Measurements from ENCODE around the gene NHP2. TPM values are rescaled to one million over a fixed set of nuclear protein-coding genes. Genes with fewer than 3 reads are reported as not detected.
A peak's percentile ranks its signal among the peaks of the same experiment; 100 is the strongest.
"Not testable (repeated sequence)": the region's sequence is repeated elsewhere in the genome, so short reads cannot be mapped to it uniquely, and the experiment has no call there.

Gene NHP2
- 10 to 100 TPM; 78.3 to 89.5 TPM for total RNA-seq
- long read RNA-seq, transcript NHP2-201 (4 exons, 865 nt) = major isoform, 12 of 15 reads
- long read RNA-seq, partial matches to known transcripts = 0 of 15 reads
- long read RNA-seq, other reads (novel, unspliced or antisense) = 2 of 15 reads

DNA sequence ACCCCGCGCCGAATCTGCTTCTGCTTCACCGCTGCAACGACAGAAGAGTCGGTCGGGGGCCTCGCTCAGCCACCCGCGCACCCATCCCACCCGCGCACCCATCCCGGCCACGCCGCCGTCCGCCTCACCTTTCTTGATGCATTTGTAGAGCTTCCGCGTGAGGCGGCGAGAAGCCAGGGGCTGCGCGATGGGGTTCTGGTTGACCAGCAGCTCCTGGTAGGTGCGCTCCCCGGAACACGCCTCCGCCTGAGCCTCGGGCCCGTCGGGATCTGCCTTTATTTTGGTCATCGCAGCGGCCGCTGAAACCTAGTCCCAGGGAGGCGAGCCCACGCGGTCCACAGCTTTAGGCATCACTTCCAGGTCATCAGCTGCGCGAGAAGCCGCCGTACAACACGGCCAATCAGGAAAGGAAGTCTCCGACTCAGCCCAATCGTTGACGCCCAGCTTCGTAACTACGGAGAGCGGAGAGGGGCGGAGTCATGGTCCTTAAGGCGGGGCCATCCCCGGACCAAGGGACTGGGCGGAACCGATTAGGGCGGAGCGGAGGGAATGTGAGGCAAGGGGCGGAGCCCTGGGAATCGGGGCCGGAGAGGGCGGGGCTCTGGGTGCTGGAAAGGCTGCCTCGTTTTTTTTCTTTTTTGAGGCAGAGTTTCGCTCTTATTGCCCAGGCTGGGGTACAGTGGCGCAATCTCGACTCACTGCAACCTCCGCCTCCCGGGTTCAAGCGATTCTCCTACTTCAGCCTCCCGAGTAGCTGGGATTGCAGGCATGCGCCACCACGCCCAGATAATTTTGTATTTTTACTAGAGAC, at the start of gene NHP2:
Gene NHP2 (minus strand): TSS at position 356 of the 811 bp plus-strand sequence. CDS start 68 bp downstream, at position 288.
- peak; percentile 98 for DNase-seq
- intact Hi-C loops (cut with DNase I) = no loop called here
- peak; percentile 99 to 100 for ATAC-seq

DNA sequence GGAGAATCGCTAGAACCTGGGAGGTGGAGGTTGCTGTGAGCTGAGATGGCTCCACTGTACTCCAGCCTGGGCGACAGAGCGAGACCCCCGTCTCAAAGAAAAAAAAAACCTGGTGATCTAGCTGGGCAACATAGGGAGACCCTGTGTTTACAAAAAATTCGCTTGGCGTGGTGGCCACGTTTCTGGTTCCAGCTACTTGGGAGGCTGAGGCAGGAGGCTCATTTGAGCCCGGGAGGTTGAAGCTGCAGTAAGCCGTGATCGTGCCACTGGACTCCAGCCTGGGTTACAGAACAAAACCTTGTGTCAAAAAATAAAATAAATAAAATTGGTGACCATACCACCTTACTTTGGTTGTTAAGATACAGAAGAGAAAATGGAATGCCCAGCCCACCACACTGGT, 48.9 kb upstream of the NHP2 start:
- intact Hi-C loops (cut with DNase I) = no loop called here
- ATAC-seq = no peak
- DNase-seq = no peak

DNA sequence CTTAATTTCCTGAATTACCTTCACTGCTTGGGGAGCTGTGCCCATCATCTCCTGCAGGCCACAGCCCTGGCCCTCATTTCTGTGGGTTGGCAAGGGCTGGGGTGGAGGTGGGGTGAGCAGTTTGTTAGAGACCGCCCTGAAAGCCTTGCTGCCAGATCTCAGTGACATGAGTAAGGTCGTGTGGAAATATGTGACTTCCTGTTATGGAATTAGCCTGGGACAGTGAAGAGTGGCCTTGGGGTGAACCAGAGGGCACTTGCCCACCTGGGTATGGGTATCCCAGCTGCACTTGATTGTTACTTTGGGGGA, 48.2 kb upstream of the NHP2 start:
- no peak for ATAC-seq
- intact Hi-C loops (cut with DNase I) = no loop called here
- DNase-seq = no peak

DNA sequence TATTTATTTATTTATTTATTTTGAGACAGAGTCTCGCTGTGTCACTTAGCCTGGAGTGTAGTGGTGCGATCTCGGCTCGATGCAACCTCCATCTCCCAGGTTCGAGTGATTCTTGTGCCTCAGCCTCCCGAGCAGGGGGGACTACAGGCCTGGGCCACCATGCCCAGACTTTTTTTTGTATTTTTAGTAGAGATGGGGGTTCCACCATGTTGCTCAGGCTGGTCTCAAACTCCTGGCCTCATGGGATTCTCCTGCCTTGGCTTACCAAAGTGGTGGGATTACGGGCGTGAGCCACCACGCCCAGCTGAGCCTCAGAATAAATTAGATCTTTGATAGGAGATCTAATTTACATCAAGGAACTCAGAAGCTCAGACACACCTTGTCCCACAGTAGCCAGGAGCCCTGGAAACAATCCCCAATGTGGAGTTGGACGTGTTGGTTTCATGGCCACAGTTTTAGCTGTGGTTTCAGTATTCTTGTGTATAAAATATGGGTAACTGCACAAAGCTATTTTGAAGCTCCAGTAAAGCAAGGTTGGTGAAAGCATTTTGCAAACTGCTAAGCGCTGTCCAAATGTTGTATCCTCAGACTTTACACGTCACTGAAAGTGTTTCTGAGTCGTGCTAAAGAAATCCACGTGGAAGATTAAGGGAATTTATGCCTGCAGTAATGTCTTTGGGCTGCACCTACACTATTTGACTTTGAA, 47.7 kb upstream of the NHP2 start:
- intact Hi-C loops (cut with DNase I) = no loop called here

DNA sequence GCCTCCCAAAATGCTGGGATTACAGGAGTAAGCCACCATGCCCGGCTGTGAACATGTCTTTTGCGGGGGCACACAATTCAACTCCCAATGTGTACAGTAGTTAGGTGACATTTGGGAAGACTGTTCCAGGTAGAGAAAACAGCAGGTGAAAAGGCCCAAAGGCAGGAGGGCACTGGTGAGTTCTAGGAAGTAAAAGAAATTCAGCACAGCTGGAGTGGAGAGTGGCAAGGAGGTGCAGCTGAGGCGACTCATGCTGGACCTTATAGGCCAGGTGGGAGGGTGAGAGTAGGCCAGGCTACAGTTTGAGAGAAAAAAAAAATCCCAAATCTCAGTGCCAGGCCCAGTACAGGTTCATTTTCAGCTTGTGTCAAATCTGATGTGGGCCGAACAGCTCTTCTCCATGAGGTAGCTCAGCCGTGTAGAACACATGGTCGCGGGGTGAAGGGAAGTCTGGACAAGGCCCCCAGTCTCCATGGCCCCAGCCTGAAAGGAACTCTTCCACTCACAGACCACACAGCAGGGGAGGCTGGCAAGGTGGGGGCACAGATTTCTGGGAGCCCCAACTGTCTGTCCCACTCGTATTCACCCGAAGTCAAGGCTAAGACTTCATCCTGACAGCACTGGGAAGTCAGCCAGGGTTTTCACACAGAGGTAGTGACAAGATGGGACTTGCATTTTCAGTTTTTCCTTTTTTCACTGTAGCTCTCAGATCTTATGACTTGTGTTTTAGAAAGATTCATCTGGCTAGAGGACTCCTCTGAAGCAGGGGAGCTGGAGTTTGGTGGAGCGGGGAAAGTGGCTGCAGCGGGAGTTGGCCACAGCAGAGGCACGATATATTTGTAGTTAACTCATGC, 46.1 kb upstream of the NHP2 start:
- ATAC-seq = no peak
- DNase-seq = no peak
- intact Hi-C loops (cut with DNase I) = no loop called here

More for the DNA sequence above, 47.7 kb upstream of the NHP2 start:
- ATAC-seq (no peak), DNase-seq (no peak)

GRCh38 chr5:178198706-178199105, 45.0 kb upstream of the NHP2 start:
- intact Hi-C loops (cut with DNase I) = no loop called here
- DNase-seq (no peak), ATAC-seq (no peak)

GRCh38 chr5:178198151-178198550, 44.5 kb upstream of the NHP2 start:
- DNase-seq; intact Hi-C loops (cut with DNase I); ATAC-seq: not testable (repeated sequence)

DNA sequence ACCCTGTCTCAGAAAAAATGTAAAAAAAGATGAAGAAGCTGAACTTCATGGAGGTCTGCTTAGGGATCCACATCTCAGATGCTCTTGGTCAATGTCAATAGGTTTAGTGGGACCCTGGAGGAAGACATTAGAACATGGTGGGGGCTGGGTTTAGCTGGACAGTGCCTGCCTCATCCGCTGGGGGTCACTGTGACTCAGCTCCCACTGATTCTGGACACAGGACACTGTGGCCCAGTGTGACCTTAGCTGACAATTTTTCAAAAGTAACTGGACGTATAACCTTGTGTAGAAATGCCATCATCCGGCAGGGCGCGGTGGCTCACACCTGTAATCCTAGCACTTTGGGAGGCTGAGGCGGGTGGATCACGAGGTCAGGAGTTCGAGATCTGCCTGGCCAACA, 43.3 kb upstream of the NHP2 start:
- DNase-seq (no peak), ATAC-seq (no peak)
- intact Hi-C loops (cut with DNase I) = no loop called here

DNA sequence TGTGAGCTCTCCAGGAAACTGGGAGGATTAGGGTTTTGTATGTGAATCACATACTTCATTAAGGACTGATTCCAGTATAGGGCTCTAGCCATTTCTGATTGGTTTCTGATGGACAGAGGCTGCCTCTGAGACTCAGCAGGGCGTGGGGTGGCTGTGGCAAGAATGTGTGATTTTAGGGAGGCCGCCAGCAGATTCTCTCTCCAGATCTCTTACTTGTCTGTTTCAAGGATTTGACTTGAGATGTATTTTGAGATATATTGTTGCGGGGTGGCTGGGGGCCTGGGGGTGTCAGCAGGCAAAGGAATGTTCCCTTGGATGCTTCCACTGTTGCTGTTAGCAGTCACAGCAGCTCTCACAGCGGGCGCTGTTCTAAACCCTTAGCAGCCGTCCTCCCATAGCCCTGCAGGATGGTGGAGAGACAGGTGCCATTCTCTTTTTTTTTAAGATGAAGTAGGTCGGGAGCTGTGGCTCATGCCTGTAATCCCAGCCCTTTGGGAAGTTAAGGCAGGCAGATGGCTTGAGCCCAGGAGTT, 42.7 kb upstream of the NHP2 start:
- DNase-seq (no peak), ATAC-seq (no peak)
- intact Hi-C loops (cut with DNase I) = no loop called here

- ATAC-seq (no peak), DNase-seq (no peak)
Measured at GRCh38 chr5:178194026-178194425, 40.3 kb upstream of the NHP2 start.

GRCh38 chr5:178193251-178193809, 39.6 kb upstream of the NHP2 start:
- intact Hi-C loops (cut with DNase I) = no loop called here
- DNase-seq (no peak), ATAC-seq (no peak)

More at GRCh38 chr5:178194026-178194425, 40.3 kb upstream of the NHP2 start:
- intact Hi-C loops (cut with DNase I) = no loop called here

GRCh38 chr5:178192787-178193186, 39.1 kb upstream of the NHP2 start:
- intact Hi-C loops (cut with DNase I) = no loop called here
- DNase-seq (no peak), ATAC-seq (no peak)

GRCh38 chr5:178192244-178192643, 38.6 kb upstream of the NHP2 start:
- intact Hi-C loops (cut with DNase I) = no loop called here
- no peak for ATAC-seq
- DNase-seq = no peak

DNA sequence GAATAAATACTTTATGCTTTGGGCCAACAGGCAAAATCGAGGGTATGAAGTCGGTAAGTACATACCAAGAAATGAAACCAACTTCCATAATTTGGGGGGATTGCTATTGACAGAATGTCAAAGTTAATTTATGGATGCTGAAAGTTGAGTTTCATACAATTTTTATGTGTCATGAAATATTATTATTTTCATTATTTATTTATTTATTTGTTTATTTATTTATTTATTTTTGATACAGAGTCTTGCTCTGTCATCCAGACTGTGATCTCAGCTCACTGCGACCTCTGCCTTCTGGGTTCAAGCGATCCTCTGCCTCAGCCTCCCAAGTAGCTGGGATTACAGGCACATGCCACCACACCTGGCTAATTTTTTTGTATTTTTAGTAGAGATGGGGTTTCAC, 38.0 kb upstream of the NHP2 start:
- ATAC-seq = no peak

GRCh38 chr5:178189433-178189832, 35.7 kb upstream of the NHP2 start:
- no peak for ATAC-seq
- no peak for DNase-seq
- intact Hi-C loops (cut with DNase I) = no loop called here

More for the DNA sequence above, 38.0 kb upstream of the NHP2 start:
- intact Hi-C loops (cut with DNase I) = no loop called here
- DNase-seq = no peak

DNA sequence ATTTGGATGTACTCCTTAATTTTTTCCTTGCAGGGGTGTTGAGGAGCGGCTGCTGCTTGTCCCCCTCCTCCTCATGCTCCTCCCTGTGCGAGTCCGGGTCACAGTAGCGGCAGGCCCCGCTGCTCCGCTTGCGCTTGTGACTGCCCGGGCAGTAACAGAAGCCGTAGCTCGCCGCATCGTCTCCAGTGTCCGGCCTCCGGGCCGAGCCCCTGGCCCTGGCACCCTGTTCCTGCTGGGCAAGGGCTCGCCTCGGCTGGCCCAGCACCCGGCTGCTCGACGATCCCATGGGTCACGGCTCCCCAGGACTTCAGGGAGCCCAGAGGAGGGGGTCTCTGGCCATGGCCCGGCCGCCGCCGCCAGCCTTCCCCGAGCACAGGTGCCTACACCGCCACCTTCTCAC, 33.3 kb upstream of the NHP2 start, which contains the start of gene GMCL2:
Gene GMCL2 (minus strand): TSS at position 358 of the 400 bp plus-strand sequence. CDS start 72 bp downstream, at position 286.
- DNase-seq (no peak), ATAC-seq (no peak)
- intact Hi-C loops (cut with DNase I) = no loop called here

- intact Hi-C loops (cut with DNase I) = no loop called here
- DNase-seq (no peak), ATAC-seq (no peak)
Measured at GRCh38 chr5:178186427-178186826, 32.7 kb upstream of the NHP2 start.

GRCh38 chr5:178182158-178182876, 28.6 kb upstream of the NHP2 start:
- intact Hi-C loops (cut with DNase I) = no loop called here
- DNase-seq (no peak), ATAC-seq (no peak)
